DMS114 treated with DMSO at 0.1 percent for 48 hours (cell line): Measurements from ENCODE around the gene REEP3.

Experiments used
- DNase-seq: peaks from one replicate; lab custom pipeline; 2025; ENCODE audit not compliant: unreplicated experiment; lab: John Stamatoyannopoulos, UW

Gene REEP3

DNA sequence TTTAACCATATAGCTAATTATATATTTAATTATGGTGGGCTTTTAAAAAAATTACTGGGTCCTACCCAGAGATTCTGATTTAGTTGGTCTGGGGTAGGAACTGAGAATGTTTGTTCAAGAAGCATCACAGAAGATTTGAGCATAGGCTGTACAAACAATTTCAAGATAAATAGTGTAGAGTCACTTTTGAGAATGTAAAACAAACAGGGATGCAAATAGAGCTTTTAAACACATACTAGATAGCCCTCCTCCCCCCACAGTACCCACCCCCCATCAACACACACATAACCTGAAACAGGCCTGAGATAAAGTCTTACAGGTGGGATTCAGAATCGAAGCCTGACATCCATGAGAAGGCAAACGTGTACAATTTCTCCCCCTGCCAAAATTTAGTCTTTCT, 15.6 kb upstream of the REEP3 start:
- DNase-seq: no peak

DNA sequence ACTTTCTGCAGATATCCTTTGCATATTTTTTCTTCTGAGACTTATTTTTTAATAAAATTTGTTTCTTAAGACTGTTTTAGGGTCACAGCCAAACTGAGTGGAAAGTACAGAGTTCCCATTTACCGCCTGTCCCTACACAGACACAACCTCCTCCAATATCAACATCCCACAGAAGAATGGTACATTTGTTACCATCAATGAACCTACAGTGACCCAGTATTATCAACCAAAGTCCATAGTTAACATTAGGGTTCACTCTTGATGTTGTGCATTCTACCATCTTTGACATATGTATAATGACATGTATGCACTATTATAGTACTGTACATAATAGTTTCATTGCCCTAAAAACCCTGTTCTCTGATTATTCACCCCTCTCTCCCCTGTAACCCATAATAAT, 14.6 kb upstream of the REEP3 start:
- no peak for DNase-seq

DNA sequence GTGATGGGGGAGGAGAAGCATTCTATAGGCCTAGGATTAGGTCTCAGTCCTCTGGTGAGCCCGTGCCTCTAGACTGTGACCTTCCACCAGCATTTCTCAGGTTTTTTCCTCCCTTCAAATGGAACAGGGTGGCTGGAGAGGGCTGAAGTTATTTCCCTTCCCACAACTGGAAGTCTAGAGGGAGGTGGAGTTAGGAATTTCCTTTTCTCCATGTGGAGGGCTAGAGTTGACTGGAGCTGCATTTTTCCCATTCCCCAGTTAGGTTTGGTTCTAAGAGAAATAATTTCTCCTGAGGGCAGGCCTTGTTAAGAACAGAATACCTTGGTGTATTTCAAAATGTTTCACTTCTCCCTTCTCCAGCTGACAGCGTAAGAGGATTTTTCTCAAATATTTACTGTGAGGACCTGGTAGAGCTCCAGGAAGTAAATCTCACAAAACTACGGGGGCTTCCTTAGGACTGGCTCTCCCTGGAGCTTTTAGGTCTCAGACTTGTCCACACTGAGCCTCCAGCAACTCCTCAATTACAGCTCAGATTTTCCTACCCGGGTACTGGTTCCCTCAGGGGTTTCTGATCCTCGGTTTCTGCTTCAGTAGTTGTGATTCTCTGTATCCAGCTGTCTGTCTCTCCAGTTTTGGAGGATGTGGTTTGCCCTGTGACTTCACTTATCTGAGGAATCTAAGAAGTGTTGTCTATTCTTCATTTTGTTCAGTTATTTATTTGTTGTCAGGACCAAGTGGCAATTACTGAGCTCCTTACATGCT, 6.0 kb upstream of the REEP3 start:
- DNase-seq: peak; percentile 85

DNA sequence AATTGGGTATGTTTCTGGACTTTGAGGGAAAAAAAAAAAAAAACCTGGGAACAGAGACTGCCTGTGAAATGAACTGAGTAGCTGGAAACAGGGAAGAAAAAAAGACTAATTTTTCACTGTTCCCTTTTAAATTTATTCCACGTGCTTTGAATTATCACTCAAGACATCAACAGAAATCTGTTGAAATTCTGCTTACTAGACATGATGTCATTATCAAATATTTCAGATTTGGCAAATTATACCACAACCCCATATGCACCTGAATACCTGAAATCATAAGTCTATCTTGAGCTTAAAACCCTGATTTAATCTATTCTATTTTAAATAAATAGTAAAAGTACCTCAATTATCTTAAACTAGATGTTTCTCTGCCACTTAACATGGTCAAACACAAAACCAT, 5.0 kb upstream of the REEP3 start:
- DNase-seq: no peak

DNA sequence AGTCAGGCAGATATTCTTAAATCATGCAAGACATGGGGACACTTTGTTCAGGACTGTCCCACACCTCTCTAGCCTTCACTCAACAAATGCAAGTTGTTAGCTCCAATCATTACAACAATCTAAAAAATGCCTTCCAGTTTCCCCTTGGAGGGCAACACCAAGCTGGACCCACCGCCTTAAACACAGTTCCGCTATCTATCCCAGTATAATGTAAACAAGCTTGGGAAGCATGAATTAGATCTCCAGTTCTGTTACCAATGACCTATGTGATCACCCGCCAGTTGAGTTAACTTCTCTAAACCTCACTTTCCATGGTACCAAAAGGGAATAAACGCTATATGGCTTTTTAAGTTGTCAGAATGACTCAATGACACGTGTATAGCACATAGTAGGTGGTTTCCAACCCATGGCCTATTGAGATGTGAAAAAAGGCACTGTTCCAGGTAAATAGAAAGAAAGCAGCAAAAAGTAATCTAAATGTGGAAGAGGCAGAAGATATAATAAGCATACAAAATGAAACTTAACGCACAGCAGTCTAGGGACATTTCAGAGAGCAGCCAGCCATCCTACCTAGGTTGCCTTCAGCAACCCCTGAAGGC, 2.4 kb upstream of the REEP3 start:
- DNase-seq: no peak

DNA sequence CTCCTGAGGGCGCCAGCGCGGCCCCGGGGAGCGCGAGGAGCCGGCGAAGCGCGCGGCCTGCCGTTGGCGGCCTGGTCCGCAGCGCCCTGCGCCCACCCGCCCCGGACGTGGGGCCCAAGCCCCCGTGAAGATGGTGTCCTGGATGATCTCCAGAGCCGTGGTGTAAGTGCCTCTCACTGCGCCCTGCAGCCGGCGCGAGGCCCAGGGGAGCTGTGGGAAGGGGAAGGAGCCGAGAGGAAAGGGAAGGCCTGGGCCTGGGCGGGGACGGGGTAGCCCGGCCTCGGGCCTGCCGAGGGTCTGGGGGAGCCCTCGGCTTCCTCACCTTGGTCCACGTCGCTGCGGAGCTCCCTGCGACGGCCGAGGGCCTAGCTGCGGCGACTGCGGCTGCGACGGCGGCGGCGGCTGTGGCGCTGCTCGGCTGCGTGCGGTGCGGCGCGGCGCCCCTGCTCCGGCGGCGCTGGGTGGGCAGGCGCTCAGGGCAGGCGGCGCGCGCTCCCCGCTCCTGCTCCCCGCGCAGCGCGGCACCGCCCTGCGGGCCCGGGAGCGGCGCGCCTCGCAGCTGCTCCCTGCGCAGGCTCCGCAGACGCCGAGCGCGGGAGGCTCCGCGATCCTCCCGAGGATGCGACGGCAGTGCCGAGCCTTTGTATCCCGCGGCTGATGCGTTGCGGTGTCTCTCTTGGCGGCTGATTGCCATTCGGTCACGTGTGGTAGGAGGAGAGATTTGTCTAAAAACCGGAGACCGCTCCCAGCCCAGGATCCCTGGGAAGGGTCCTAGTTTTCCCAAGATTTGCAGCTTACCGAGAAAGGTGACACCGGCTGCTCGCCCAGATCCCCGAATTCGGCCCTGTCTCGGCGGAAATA, 445 bp downstream of the REEP3 start:
- DNase-seq: peak; percentile 57

DNA sequence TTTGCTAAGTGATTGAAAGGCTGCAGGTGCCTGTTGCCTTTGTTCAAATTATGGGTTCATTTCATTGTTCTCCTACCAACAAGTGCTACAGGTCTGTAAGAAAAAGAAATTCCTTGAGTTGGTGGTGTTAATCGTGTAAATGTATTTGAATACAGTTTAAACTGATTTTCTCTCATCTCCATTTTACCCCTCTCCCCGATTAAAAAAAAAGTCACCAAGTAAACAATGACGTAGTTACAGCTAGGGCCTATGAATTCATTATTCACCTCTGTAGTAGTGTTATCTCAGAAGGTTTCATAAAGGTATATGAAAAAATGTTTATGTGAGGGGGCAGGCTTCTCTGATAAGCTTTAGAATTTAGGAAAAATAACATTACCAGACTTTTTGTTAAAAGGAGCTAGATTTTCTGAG, 1.1 kb downstream of the REEP3 start:
- peak; percentile 57 for DNase-seq

DNA sequence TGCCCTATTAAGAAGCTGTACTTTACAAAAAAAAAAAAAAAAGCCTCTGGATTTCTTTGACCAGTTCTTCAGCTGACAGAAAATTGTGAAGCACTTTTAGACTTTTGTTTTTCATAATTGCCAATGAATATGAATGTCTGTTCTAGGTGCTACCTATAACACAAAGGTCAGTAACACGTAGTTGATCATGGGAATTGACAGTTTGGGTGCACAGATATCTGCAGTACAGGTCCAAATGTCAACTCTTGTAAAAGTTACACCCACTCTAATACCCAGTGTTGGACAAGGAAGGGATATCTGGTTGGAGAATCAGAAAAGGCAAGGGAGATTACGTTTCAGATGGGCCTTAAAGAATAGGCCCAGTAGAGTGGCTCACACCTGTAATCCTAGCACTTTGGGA, 1.8 kb downstream of the REEP3 start:
- no peak for DNase-seq

DNA sequence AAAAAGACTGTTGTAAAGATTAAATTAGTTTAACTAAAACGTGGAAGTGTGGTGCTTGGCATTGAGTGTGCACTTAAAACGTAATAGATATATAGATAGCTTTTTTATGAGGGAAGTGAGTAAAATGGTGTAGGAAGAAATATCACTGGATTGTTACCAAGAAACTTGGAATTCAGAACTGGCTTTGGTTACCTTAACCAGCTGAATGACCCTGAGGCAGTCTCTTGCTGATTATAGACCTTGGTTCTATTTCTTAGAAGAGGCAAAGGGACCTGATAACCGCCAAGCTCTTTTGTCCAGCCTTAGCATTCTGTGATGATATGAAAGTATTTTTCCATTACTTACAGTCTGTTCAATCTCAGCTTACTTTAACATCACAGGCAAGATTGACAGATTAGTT, 3.8 kb downstream of the REEP3 start:
- DNase-seq: no peak

DNA sequence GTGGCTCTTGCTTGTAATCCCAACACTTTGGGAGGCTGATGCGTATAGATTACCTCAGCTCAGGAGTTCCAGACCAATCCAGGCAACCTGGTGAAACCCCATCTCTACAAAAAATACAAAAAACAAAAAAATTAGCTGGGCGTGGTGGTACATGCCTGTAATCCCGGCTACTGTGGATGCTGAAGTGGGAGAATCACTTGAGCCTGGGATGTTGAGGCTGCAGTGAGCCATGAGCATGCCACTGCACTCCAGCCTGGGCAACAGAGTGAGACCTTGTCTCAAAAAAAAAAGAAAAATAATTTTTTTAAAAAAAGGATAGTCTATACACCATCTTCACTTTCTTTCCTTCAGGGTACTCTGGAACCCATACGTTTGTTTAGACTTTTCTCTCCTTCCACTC, 6.2 kb downstream of the REEP3 start:
- DNase-seq: no peak

DNA sequence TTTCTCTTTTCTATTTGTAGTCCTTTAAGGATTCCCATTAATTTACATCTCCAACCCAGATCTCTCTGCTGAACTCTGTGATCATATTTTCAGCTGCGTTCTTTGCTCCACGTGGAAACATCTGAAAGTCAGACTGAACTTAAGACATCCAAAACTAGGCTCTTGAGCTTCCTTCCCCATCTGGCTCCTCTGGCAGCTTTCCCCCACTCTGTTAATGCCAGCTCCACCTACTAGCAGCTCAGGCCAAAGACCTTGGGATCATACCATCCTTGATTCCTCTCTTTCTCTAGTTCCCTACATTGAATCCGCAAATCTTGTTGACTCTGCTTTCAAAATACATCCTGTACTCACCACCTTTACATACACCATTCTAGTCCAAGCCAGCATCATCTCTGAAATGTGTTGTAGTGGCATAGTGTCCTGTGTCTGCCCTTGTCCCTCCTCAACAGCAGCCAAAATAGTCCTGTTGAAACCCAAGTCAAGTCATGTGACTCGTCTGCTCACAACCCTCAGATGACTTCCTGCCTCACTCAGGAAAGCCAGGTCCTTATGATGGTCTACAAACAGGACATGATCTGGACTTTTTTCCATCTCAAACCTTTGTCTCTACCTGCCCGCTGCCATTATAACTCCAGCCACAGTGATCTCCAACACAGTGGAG, 7.0 kb downstream of the REEP3 start:
- no peak for DNase-seq

DNA sequence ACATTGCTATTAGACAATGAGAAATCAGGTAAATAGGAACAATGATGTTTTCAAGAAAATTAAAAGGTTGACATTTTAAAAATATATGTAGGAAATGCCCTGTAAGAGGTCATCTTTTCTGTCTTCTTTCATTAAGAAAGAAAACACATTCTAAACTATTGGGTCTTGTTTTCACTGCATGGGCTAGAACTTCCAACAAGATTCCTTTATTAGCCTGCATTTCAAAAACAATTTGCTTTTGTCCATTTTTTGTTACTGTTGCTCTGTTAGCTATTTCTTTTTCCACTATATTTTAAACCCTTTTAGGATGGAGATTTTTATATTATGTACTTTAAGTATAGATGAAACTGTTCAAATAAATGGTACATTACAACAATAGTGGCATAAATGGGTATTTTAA, 9.2 kb downstream of the REEP3 start:
- DNase-seq: no peak

DNA sequence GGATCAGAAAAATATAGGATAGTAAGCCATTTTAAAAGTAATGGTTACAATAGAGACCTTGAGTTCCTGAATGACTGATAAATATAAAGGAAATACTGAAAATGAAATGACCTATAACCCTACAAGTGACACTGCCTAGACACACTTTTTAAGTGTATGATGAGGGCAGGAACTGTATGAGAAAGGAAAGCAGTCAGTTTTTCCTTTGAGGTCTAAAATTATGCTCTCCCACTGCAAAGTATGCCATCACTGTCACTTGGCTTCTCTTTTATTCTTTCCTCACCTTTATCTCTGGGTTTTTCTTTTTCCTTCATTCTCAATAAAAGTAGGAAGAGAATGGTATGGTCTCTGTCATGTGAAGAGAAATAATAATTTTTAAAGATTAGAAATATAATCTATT, 13.5 kb downstream of the REEP3 start:
- DNase-seq: no peak

DNA sequence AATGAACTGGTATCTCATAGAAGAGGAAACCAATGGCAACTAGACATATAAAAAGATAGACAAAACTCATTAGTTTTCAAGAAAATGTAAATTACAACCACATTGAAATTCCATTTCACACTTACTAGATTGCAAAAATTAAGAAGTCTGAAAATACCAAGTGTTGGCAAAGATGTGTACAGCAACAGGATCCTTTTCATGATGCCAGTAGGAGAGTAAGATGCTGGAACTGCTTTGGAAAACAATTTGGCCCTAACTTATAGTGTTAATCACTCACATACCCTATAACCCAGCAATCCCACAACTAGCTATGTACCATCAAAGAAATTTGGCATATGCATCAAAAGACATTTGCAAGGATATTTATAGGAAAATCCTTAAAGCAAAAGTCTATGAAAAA, 15.5 kb downstream of the REEP3 start:
- no peak for DNase-seq

DNA sequence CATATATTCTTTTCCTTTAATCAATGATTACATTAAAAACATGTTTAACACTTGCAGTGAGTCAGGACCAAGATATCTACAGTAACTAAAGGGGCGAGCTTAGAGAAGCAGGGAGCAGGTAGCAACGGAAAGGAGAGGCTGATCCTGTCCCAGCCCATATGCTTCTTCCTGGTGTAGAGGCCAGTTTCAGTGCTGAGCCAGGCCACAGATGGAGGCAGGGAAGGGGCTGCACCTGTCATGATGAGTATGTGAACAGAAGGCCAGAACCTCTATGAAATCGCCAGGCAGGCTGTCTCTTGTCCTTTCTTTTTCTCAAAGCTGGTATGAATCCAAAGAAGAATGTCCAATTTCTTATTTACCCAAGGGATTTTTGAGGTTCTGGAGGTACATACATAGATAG, 16.3 kb downstream of the REEP3 start:
- DNase-seq: no peak

DNA sequence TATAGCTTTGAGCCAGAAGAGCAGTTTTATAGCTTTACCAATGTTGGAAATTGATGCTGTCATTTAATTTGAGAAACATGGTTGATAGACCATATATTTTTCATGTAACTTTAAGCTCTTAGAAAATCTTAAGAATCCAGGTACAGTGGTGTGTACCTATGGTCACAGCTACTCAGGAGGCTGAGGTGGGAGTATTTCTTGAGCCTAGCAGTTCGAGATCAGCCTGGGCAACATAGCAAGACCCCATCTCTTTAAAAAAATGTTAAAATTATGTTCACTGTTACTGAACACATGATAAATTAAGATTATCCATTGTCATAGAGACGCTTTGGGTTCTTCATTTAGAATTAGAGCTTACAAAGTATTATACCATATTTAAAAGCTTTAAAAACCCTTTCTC, 18.2 kb downstream of the REEP3 start:
- DNase-seq: no peak

DNA sequence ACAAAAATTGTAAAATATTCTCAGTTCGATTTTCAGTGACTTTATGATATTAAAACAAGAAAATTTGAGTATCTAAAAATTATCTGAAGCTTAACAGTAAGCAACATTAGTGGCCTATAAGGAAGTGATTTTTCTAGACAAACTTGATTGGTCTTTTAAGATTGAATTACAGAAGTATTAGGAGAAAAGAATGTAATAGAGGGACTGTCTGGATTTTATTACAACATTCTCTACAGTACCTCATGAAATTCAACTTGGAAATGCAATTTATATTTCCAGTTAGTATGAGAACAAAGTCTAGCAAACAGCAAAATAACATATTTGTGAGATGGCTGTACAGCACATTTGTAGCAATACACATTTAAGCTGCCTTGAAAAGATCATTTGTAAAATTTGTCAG, 18.8 kb downstream of the REEP3 start:
- DNase-seq: no peak

DNA sequence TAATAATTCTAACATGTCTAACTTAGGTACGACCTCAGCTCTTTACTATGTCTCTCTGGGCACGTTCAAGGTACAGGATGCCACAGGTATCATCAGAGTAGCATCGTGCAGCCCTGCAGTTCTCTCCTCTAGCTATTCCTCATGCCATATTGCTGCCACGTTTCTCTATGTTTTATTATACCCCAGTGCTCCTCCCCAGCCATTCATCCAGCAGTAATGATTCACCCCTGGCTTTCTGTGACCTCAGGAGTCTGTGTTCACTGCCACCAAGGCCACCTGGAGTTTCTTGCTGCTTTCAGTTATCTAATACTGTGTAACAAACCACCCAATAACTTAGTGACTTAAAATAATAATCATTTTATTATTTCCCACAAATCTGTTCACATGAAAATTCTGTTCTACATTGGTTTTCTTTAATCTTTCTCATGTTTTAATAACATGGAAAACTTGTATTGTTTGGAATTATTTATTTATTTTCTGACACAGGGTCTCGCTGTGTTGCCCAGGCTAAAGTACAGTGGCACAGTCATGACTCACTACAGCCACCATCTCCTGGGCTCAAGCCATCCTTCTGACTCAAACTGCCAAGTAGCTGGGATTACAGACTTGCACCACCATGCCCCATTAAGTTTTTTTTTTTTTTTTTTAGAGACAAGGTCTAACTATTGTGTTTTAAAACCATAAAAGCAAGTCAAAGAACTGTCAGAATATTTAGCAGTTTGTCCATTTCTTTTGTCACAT, 21.8 kb downstream of the REEP3 start:
- no peak for DNase-seq

DNA sequence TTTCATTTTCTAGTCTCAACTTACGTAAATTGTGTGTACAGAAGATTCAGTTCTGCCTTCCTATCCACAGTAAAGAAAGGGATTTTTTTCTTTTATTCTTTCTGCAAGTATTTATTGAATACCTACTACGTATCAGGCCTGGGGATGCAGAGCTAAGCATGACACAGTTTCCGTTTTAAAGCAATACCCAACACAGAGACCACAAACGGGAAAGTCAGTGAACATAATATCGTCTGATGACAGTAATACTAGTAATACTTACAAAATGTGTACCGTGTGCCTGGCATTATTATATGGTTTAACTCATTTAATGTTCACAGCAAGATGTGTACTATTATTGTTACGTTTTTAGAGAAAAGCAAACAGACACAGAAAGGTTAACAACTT, 22.4 kb downstream of the REEP3 start:
- DNase-seq: no peak

DNA sequence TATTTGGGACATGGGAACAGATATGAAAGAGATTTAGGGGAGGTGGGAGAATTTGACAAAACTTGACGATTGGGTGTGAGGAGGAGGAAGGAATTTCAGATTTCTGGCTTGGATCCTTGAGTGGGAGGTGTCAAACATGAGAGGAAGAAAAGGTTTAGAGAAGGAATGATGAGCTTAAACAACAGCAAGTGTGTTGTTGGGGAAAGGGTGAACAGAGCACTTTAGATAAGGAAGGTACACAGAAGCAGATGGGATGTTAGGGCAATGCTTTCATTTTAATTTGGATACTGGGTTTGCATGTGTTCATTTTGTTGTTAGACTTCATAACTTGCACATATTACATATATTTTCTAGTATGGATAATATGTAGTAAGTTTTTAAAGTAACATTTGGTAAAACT, 23.2 kb downstream of the REEP3 start:
- DNase-seq: no peak
